Measurements from ENCODE around the gene C4orf54.
A peak's percentile ranks its signal among the peaks of the same experiment; 100 is the strongest.

Gene C4orf54

GRCh38 chr4:99625369-99625768 lies 32.3 kb downstream of the C4orf54 start:
- no peak for TF ChIP-seq CTCF (IDR thresholded peaks at IDR 0.05; ENCODE audit: extremely low read depth, insufficient read depth, missing control alignments)
- in situ Hi-C loops (cut with MboI; ENCODE audit: low pct_unique_long_range_greater_than_20kb, low sequenced_read_pairs, unreplicated experiment): no loop called here
- DNase-seq (ENCODE audit: low spot score): no peak

GRCh38 chr4:99624141-99624719 lies 33.4 kb downstream of the C4orf54 start:
- in situ Hi-C loops (cut with MboI; ENCODE audit: low pct_unique_long_range_greater_than_20kb, low sequenced_read_pairs, unreplicated experiment): no loop called here
- DNase-seq (ENCODE audit: low spot score): no peak

GRCh38 chr4:99622341-99622740 lies 35.3 kb downstream of the C4orf54 start:
- TF ChIP-seq CTCF (IDR thresholded peaks at IDR 0.05; ENCODE audit: extremely low read depth, insufficient read depth, missing control alignments): no peak
- no peak for DNase-seq (ENCODE audit: low spot score)
- in situ Hi-C loops (cut with MboI; ENCODE audit: low pct_unique_long_range_greater_than_20kb, low sequenced_read_pairs, unreplicated experiment): no loop called here

More at GRCh38 chr4:99624141-99624719, 33.4 kb downstream of the C4orf54 start:
- TF ChIP-seq CTCF (IDR thresholded peaks at IDR 0.05; ENCODE audit: extremely low read depth, insufficient read depth, missing control alignments): no peak

GRCh38 chr4:99617374-99617773 lies 40.3 kb downstream of the C4orf54 start:
- no peak for DNase-seq (ENCODE audit: low spot score)
- no peak for TF ChIP-seq CTCF (IDR thresholded peaks at IDR 0.05; ENCODE audit: extremely low read depth, insufficient read depth, missing control alignments)
- in situ Hi-C loops (cut with MboI; ENCODE audit: low pct_unique_long_range_greater_than_20kb, low sequenced_read_pairs, unreplicated experiment): no loop called here

- in situ Hi-C loops (cut with MboI; ENCODE audit: low pct_unique_long_range_greater_than_20kb, low sequenced_read_pairs, unreplicated experiment): no loop called here
- no peak for DNase-seq (ENCODE audit: low spot score)
- TF ChIP-seq CTCF (IDR thresholded peaks at IDR 0.05; ENCODE audit: extremely low read depth, insufficient read depth, missing control alignments): peak; percentile 18
Observed at GRCh38 chr4:99615170-99615820, 42.3 kb downstream of the C4orf54 start.

- in situ Hi-C loops (cut with MboI; ENCODE audit: low pct_unique_long_range_greater_than_20kb, low sequenced_read_pairs, unreplicated experiment): no loop called here
- DNase-seq (ENCODE audit: low spot score): no peak
- TF ChIP-seq CTCF (IDR thresholded peaks at IDR 0.05; ENCODE audit: extremely low read depth, insufficient read depth, missing control alignments): no peak
Observed at GRCh38 chr4:99614491-99614890, 43.1 kb downstream of the C4orf54 start.

Data from GM13977 (cell line).